Measurements from ENCODE around the gene SLC16A5. TPM values are rescaled to one million over a fixed set of nuclear protein-coding genes. Genes with fewer than 3 reads are reported as not detected.

The SLC16A5 gene
- total RNA-seq, 1 experiment from 2014 or later = 33.8 TPM

- POLR2A ChIA-PET = interaction anchor here (0.5 to 0.9 kb wide), 4 partner anchors 13 to 43 kb away, joined by 3 to 7 read pairs (median 4); no protein-coding TSS in a partner anchor
- Histone ChIP-seq H3K4me3 (ENCODE audit: low read depth, low read length) (no peak overlapping the region), H3K4me1 (peaks cover 81% of the 10 kb centered on the region), H3K36me3 (ENCODE audit: control insufficient read depth, insufficient read depth, low read length) (no peaks in the 10 kb centered on the region; the same call in 1 of the 2 replicates), H3K27me3 (replicated peaks; ENCODE audit: control insufficient read depth, insufficient read depth, low read length) (no peaks in the 10 kb centered on the region), H3K9me3 (no peaks in the 10 kb centered on the region)
- no peak for TF ChIP-seq CTCF (IDR thresholded peaks at IDR 0.05; ENCODE audit: insufficient read depth in 1 of 2, low read depth in 1 of 2, low read length in 1 of 2, severe bottlenecking in 1 of 2, unreplicated experiment in 1 of 2)
- peak in 1 of 2 experiments; percentile 48 for DNase-seq
- peak overlapping the region; percentile 20 for H3K4me3 Mint-ChIP-seq (ENCODE audit: unreplicated experiment)
- H3K27me3 Mint-ChIP-seq (ENCODE audit: insufficient read depth, unreplicated experiment) = no peaks in the 10 kb centered on the region
- CTCF ChIA-PET = interaction anchor here (0.6 to 1.3 kb wide), 6 partner anchors 13 to 178 kb away, joined by 3 to 8 read pairs (median 4); no protein-coding TSS in a partner anchor
- no TSS peak for BruUV-seq (replicated peaks)
- peak overlapping the region; percentile 87 for H3K27ac Mint-ChIP-seq (ENCODE audit: unreplicated experiment)
- no peaks in the 10 kb centered on the region for H3K9me3 Mint-ChIP-seq (ENCODE audit: unreplicated experiment)
- H3K4me1 Mint-ChIP-seq (ENCODE audit: low read depth, unreplicated experiment) = peaks cover 62% of the 10 kb centered on the region
- peaks cover 60% of the 10 kb centered on the region for H3K36me3 Mint-ChIP-seq (ENCODE audit: insufficient read depth, unreplicated experiment)
- intact Hi-C loops (cut with micrococcal nuclease; ENCODE audit: unreplicated experiment) = no loop called here
Observed at GRCh38 chr17:75090871-75091854, 3.4 kb downstream of the SLC16A5 start.

GRCh38 chr17:75091855-75092327 lies 4.1 kb downstream of the SLC16A5 start:
- Histone ChIP-seq H3K4me3 (ENCODE audit: low read depth, low read length) (no peak overlapping the region), H3K36me3 (ENCODE audit: control insufficient read depth, insufficient read depth, low read length) (no peaks in the 10 kb centered on the region; the same call in 1 of the 2 replicates), H3K27me3 (replicated peaks; ENCODE audit: control insufficient read depth, insufficient read depth, low read length) (no peaks in the 10 kb centered on the region), H3K4me1 (peaks cover 75% of the 10 kb centered on the region), H3K9me3 (no peaks in the 10 kb centered on the region)
- ChIA-PET POLR2A (interaction anchor here (0.5 to 0.9 kb wide), 4 partner anchors 13 to 42 kb away, joined by 3 to 7 read pairs (median 4); no protein-coding TSS in a partner anchor), CTCF (interaction anchor here (0.8 to 1.3 kb wide), 4 partner anchors 14 to 110 kb away, joined by 3 to 5 read pairs (median 4); no protein-coding TSS in a partner anchor)
- no TSS peak for BruUV-seq (replicated peaks)
- Mint-ChIP-seq H3K27ac (ENCODE audit: unreplicated experiment) (peak overlapping the region; percentile 87), H3K27me3 (ENCODE audit: insufficient read depth, unreplicated experiment) (no peaks in the 10 kb centered on the region), H3K4me1 (ENCODE audit: low read depth, unreplicated experiment) (peaks cover 58% of the 10 kb centered on the region), H3K9me3 (ENCODE audit: unreplicated experiment) (no peaks in the 10 kb centered on the region), H3K36me3 (ENCODE audit: insufficient read depth, unreplicated experiment) (peaks cover 57% of the 10 kb centered on the region), H3K4me3 (ENCODE audit: unreplicated experiment) (peak overlapping the region; percentile 20)
- intact Hi-C loops (cut with micrococcal nuclease; ENCODE audit: unreplicated experiment) = loop anchor here (2.0 kb wide), 2 partner anchors 13 to 17 kb away; partner anchors contain the start of gene ARMC7
- no peak for TF ChIP-seq CTCF (IDR thresholded peaks at IDR 0.05; ENCODE audit: insufficient read depth in 1 of 2, low read depth in 1 of 2, low read length in 1 of 2, severe bottlenecking in 1 of 2, unreplicated experiment in 1 of 2)
- DNase-seq = no peak

- CTCF ChIA-PET = interaction anchor here (1.2 to 1.8 kb wide), 2 partner anchors 21 to 34 kb away, joined by 4 to 7 read pairs; no protein-coding TSS in a partner anchor
- no TSS peak for BruUV-seq (replicated peaks)
- DNase-seq = peak; percentile 85 to 87
- H3K9me3 ChIP-seq = no peaks in the 10 kb centered on the region
- H3K4me1 ChIP-seq = peaks cover 67% of the 10 kb centered on the region
- peak overlapping the region; percentile 87 for H3K27ac Mint-ChIP-seq (ENCODE audit: unreplicated experiment)
- H3K27me3 ChIP-seq (replicated peaks; ENCODE audit: control insufficient read depth, insufficient read depth, low read length) = no peaks in the 10 kb centered on the region
- H3K4me3 ChIP-seq (ENCODE audit: low read depth, low read length) = no peak overlapping the region
- POLR2A ChIA-PET = interaction anchor here (0.5 to 0.9 kb wide), 3 partner anchors 17 to 59 kb away, joined by 3 to 4 read pairs (median 3); no protein-coding TSS in a partner anchor
- peaks cover 3% of the 10 kb centered on the region for H3K36me3 ChIP-seq (ENCODE audit: control insufficient read depth, insufficient read depth, low read length)
- no peaks in the 10 kb centered on the region for H3K27me3 Mint-ChIP-seq (ENCODE audit: insufficient read depth, unreplicated experiment)
- H3K4me1 Mint-ChIP-seq (ENCODE audit: low read depth, unreplicated experiment) = peaks cover 63% of the 10 kb centered on the region
- H3K36me3 Mint-ChIP-seq (ENCODE audit: insufficient read depth, unreplicated experiment) = peaks cover 51% of the 10 kb centered on the region
- intact Hi-C loops (cut with micrococcal nuclease; ENCODE audit: unreplicated experiment) = loop anchor here (2.0 kb wide), 2 partner anchors 15 kb away; partner anchors contain the start of gene ARMC7
- no peaks in the 10 kb centered on the region for H3K9me3 Mint-ChIP-seq (ENCODE audit: unreplicated experiment)
- TF ChIP-seq CTCF (IDR thresholded peaks at IDR 0.05; ENCODE audit: insufficient read depth in 1 of 2, low read depth in 1 of 2, low read length in 1 of 2, severe bottlenecking in 1 of 2, unreplicated experiment in 1 of 2) = no peak
- H3K4me3 Mint-ChIP-seq (ENCODE audit: unreplicated experiment) = peak overlapping the region; percentile 34
Observed at GRCh38 chr17:75093548-75094158, 5.9 kb downstream of the SLC16A5 start.

Data from Caco-2 (cell line).